Natural killer cell treated with Interleukin-12 subunit alpha and Interleukin-12 subunit beta and Interleukin-15 and Interleukin-18, amount 100 ng/mL, for 72 hours (primary cell): ENCODE measurements around the gene METTL2B. TPM values are rescaled to one million over a fixed set of nuclear protein-coding genes. Genes with fewer than 3 reads are reported as not detected.
"Not testable (repeated sequence)": the region's sequence is repeated elsewhere in the genome, so short reads cannot be mapped to it uniquely, and the experiment has no call there.

ENCODE experiments used
- ATAC-seq, 2 donors: fragments of 150-1000 bp; cut with Tn5 transposase in 1 of 2; sonication (Bioruptor Pico), chemical (Tn5 transposase) in 1 of 2; 2 replicates each; pipeline ENCODE4 v1.10.0; 2021
- DNase-seq: peaks from one replicate; pipeline ENCODE4 v3.0.0; 2022; ENCODE audit warnings: low spot score
- H3K27ac Mint-ChIP-seq, 2 donors: 1 replicate in 1 of 2; 2 replicates in 1 of 2; pipeline ENCODE4 v1.8.0; 2022; ENCODE audit warnings: mixed read lengths in 2 of 2, mild to moderate bottlenecking in 1 of 2, moderate library complexity in 1 of 2
- H3K27me3 Mint-ChIP-seq, 2 donors: 1 replicate in 1 of 2; 2 replicates in 1 of 2; pipeline ENCODE4 v1.8.0; 2022; ENCODE audit warnings: mixed read lengths in 2 of 2
- H3K36me3 Mint-ChIP-seq: one replicate; pipeline ENCODE4 v1.8.0; 2022; ENCODE audit warnings: mixed read lengths
- H3K4me1 Mint-ChIP-seq, 2 donors: 1 replicate in 1 of 2; 2 replicates in 1 of 2; pipeline ENCODE4 v1.8.0; 2022; ENCODE audit warnings: low read depth in 2 of 2, mixed read lengths in 2 of 2, mild to moderate bottlenecking in 1 of 2
- H3K4me3 Mint-ChIP-seq: one replicate; pipeline ENCODE4 v1.8.0; 2022; ENCODE audit warnings: mixed read lengths
- H3K9me3 Mint-ChIP-seq: 2 replicates; pipeline ENCODE4 v1.8.0; 2022; ENCODE audit warnings: mixed read lengths
- total RNA-seq, 2 donors: library from RNA; stranded (reverse); gene quantifications; one replicate each; pipeline ENCODE4 v1.2.3, GENCODE V29; 2022

The METTL2B gene
- total RNA-seq, 2 donors from 2014 or later, result 35.7 to 48.2 TPM

DNA sequence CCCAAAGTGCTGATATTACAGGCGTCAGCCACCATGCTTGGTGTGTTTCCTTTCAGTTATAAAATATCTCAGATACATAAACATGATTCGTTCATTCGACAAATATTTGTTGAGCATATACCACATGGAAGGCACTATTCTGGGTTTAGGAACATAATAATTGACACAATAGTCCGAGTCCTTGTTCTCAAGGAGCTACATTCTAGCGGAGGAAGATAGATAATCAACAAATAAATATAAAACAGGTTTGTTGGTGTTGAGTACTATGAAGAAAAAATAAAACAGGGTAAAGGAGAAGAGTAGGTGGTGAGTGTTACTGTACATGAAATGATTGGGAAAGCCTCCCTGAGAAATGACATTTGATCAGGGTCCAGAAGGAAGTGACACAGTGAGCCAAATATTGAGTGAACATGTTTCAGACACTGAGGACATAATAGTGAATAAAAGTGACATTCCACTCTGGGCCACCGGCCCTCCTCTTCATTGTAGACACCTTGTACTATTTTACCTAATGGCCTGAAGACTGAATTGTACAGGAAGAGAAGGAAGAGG lies 27.7 kb upstream of the METTL2B start:
- ATAC-seq, result no peak
- Mint-ChIP-seq H3K36me3 (no peaks in the 10 kb centered on the region), H3K27ac (no peak overlapping the region), H3K4me3 (no peak overlapping the region), H3K4me1 (peaks cover 0 to 7% of the 10 kb centered on the region in 2 donors), H3K27me3 (peaks cover 19% of the 10 kb centered on the region in 2 donors), H3K9me3 (no peaks in the 10 kb centered on the region)
- DNase-seq, result no peak

DNA sequence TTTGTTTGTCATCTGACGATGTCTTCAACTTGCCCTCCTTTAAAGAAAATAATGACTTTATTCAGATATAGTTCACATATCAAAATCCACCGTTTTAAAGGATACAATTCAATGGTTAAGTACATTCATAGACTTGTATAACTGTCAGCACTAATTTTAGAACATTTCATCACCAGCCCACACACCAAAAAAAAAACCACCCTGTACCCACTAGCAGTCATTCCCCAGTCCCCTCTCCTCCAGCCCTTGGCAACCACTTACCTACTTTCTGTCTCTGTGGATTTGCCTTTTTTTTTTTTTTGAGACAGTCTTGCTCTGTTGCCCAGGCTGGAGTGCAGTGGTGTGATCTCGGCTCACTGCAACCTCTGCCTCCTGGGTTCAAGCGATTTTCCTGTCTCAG lies 26.1 kb upstream of the METTL2B start:
- peaks cover 16 to 19% of the 10 kb centered on the region in 2 donors for H3K27me3 Mint-ChIP-seq
- DNase-seq (no peak), ATAC-seq (no peak)
- no peaks in the 10 kb centered on the region for H3K9me3 Mint-ChIP-seq
- no peaks in the 10 kb centered on the region for H3K36me3 Mint-ChIP-seq
- H3K27ac Mint-ChIP-seq, result no peak overlapping the region
- peaks cover 7 to 11% of the 10 kb centered on the region in 2 donors for H3K4me1 Mint-ChIP-seq
- no peak overlapping the region for H3K4me3 Mint-ChIP-seq

DNA sequence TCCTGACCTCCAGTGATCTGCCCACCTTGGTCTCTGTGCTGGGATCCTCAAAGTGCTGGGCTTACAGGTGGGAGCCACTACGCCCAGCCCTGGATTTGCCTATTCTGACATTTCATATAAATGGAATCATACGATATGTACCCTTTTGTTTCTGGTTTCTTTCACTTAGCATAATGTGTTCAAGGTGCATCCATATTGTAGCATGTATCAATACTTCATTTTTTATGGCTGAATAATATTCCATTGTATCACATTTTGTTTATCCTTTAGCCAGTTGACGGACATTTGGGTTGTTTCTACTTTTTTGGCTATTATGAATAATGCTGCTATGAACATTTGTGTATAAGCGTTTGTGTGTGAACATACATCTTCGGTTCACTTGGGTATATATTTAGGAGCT lies 25.6 kb upstream of the METTL2B start:
- peaks cover 8 to 13% of the 10 kb centered on the region in 2 donors for H3K4me1 Mint-ChIP-seq
- H3K4me3 Mint-ChIP-seq, result no peak overlapping the region
- H3K27me3 Mint-ChIP-seq, result peaks cover 14 to 19% of the 10 kb centered on the region in 2 donors
- DNase-seq (no peak), ATAC-seq (no peak)
- H3K36me3 Mint-ChIP-seq, result no peaks in the 10 kb centered on the region
- H3K9me3 Mint-ChIP-seq, result no peaks in the 10 kb centered on the region
- H3K27ac Mint-ChIP-seq, result no peak overlapping the region

DNA sequence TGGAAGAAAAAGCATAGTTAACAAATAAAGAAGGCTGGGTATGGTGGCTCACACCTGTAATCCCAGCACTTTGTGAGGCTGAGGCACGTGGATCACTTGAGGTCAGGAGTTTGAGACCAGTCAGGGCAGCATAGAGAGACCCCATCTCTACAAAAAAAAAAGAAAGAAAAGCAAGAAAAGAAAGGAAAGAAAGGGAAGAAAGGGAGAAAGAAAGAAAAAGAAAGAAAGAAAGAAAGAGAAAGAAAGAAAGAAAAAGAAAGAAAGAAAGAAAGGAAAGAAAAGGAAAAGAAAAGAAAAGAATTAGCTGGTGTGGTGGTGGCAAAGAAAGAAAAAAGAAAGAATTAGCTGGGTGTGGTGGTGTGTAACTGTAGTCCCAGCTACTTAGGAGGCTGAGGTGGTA lies 24.0 kb upstream of the METTL2B start:
- Mint-ChIP-seq H3K27ac (peak overlapping the region in 1 of 2 donors; percentile 52), H3K4me3 (no peak overlapping the region), H3K36me3 (no peaks in the 10 kb centered on the region), H3K27me3 (peaks cover 14 to 19% of the 10 kb centered on the region in 2 donors), H3K9me3 (no peaks in the 10 kb centered on the region), H3K4me1 (peaks cover 13 to 17% of the 10 kb centered on the region in 2 donors)
- ATAC-seq (no peak), DNase-seq (no peak)

DNA sequence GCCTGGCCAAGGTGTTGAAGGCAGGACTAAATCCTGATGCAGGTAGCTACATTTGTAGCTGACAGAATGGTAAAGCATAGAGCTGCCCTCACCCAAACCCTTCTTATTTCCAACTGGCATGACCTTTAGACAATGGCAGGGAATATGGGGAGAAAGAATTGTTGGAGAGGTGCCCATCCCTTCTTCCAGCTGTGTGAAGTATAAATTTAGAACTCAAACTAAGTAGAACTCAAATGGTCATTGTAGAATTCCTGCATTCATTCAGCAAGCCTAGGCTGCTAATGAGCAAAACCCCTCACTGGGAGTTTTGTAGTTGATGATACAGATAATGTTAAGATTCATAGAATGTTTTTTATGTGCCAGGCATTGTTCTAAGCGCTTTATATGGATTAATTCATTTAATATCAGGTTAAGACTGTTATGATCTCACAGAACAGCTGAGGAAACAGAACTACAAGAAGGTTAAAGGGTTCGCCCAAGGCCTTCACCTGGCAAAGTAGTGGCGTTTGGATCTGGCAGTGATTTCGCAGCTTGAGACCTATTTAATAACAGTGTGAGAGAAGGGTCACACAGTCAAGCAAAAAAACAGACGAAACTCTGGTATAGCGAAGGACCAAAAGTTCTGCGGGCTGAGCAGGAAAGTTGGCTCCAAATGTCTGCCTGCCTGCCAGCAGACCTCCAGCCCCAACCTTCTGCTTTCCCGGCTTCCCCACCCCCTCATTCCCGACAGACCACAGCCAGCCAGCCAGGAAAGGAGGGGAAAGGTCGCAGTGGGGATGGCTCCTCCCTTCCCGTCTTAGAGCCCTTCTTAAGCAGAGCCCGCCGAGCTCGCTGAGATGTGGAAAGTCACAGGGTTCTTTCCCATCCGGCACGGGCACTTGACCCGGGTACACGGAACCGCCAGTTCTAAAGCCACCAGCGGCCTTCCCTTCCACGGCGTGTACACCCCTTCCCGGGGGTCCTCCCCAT lies 22.4 kb upstream of the METTL2B start:
- peak overlapping the region in 1 of 2 donors; percentile 95 for H3K27ac Mint-ChIP-seq
- DNase-seq, result no peak
- peak overlapping the region; percentile 17 for H3K4me3 Mint-ChIP-seq
- H3K27me3 Mint-ChIP-seq, result peaks cover 15 to 19% of the 10 kb centered on the region in 2 donors
- no peak for ATAC-seq
- H3K36me3 Mint-ChIP-seq, result no peaks in the 10 kb centered on the region
- H3K9me3 Mint-ChIP-seq, result no peaks in the 10 kb centered on the region
- peaks cover 27 to 28% of the 10 kb centered on the region in 2 donors for H3K4me1 Mint-ChIP-seq

DNA sequence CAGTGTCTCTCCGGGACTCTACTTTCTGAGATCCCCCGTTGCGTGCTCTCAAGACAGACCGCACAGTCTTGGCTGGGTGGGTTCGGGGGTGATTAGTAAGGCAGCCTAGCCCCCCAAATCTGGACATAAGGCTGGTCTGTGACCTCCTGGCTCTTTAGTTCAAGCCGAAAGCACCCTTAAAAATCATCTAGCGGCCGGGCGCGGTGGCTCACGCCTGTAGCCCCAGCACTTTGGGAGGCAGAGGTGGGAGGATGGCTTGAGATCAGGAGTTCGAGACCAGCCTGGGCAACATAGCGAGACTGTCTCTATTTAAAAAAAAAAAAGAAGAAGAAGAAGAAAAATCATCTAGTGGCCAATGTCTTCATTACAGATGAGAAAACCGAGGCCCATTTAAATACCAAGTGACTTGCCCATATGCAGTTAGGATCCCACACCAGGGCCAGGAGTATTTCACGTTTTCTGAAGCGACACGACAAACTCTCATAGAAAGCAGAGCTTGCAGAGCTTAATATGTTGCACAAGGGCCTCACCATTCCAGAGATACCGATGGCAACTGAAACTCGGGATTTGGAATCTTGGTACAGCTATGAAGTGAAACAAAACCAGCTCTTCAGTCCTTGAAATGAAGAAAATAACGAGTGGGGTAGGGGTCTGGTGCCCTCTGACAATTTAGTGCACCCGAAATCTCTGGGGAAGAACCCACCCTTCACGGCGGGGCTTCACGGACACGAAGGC lies 21.6 kb upstream of the METTL2B start:
- Mint-ChIP-seq H3K27ac (peak overlapping the region; percentile 72 to 95), H3K4me1 (peaks cover 36% of the 10 kb centered on the region in 2 donors), H3K36me3 (no peaks in the 10 kb centered on the region), H3K4me3 (peak overlapping the region; percentile 96), H3K27me3 (peaks cover 18 to 19% of the 10 kb centered on the region in 2 donors), H3K9me3 (no peaks in the 10 kb centered on the region)
- ATAC-seq (no peak), DNase-seq (no peak)

DNA sequence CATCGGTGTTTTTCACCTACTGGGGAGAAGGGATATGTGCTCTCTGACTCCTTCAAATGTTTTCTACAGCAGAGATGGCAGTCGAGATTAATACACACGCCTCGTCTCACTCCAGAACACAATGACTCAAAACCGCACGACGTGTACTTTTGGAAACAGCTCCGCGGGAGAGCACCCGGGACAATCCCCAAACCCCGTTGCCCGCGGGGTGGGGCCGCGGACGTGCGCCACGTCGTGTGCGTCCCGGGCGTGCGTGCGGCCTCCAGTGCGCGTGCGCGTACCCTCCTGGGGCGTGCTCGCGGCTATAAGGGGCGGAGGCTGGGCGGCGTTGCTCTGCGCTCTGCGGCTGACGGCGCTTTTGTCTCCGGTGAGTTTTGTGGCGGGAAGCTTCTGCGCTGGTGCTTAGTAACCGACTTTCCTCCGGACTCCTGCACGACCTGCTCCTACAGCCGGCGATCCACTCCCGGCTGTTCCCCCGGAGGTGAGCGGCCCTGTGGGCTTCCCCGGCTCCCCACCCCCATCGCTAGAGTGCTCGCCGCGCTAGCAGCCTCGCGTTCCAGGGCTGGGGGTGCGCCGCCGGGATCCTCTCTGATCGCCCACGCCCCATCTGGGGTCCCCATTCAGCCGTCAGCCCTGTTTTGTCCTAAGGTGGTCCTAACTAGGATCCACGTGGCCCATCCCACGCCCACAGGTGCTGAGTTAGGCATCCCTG lies 20.8 kb upstream of the METTL2B start, which contains the start of gene HILPDA:
TSS of gene HILPDA (plus strand) at position 336 of the 712 bp plus-strand sequence. CDS start 1,391 bp downstream, outside the sequence.
- peak; percentile 98 for DNase-seq
- no peaks in the 10 kb centered on the region for H3K36me3 Mint-ChIP-seq
- H3K9me3 Mint-ChIP-seq, result no peaks in the 10 kb centered on the region
- H3K4me1 Mint-ChIP-seq, result peaks cover 34 to 36% of the 10 kb centered on the region in 2 donors
- peak within 1 kb of the TSS; percentile 72 to 95 for H3K27ac Mint-ChIP-seq
- peaks cover 14 to 19% of the 10 kb centered on the region in 2 donors for H3K27me3 Mint-ChIP-seq
- peak within 1 kb of the TSS; percentile 96 for H3K4me3 Mint-ChIP-seq
- peak; percentile 93 to 95 for ATAC-seq

DNA sequence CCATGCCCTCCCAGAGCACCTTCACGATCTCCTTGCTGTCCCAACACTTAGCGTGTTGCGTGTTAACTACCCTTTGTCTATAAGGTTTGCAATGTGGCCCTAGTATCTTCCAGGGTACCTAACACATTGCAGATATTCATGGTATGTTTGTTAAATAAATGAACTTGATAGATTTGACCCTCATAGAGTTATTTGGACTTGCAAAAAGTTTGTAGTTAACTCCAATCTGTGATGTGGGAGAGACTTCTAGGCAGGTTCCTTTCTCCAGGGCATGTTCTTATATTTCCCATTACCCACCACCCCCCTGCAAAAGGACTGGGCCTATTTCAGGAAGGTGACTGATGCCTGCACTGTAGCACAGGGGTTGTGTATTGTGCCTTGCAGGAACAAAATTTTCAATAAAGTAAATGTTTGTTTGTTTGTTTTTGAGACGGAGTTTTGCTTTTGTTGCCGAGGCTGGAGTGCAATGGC lies 20.3 kb upstream of the METTL2B start:
- H3K36me3 Mint-ChIP-seq, result no peaks in the 10 kb centered on the region
- no peak for DNase-seq
- peak overlapping the region; percentile 96 for H3K4me3 Mint-ChIP-seq
- peaks cover 34 to 36% of the 10 kb centered on the region in 2 donors for H3K4me1 Mint-ChIP-seq
- ATAC-seq, result peak in 1 of 2 donors; percentile 0
- peak overlapping the region; percentile 72 to 95 for H3K27ac Mint-ChIP-seq
- no peaks in the 10 kb centered on the region for H3K9me3 Mint-ChIP-seq
- peaks cover 13 to 14% of the 10 kb centered on the region in 2 donors for H3K27me3 Mint-ChIP-seq

DNA sequence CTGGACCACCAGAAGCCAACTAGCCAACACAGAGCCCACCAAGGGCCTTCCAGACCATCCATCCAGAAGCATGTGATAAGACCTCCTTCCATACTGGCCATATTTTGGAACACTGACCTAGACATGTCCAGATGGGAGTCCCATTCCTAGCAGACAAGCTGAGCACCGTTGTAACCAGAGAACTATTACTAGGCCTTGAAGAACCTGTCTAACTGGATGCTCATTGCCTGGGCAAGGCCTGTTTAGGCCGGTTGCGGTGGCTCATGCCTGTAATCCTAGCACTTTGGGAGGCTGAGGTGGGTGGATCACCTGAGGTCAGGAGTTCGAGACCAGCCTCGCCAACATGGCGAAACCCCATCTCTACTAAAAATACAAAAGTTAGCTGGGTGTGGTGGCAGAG lies 19.2 kb upstream of the METTL2B start:
- H3K27me3 Mint-ChIP-seq, result peaks cover 7 to 11% of the 10 kb centered on the region in 2 donors
- not testable (repeated sequence) for H3K9me3 Mint-ChIP-seq, DNase-seq, H3K36me3 Mint-ChIP-seq, ATAC-seq, H3K27ac Mint-ChIP-seq, H3K4me3 Mint-ChIP-seq
- peaks cover 31 to 36% of the 10 kb centered on the region in 2 donors for H3K4me1 Mint-ChIP-seq

DNA sequence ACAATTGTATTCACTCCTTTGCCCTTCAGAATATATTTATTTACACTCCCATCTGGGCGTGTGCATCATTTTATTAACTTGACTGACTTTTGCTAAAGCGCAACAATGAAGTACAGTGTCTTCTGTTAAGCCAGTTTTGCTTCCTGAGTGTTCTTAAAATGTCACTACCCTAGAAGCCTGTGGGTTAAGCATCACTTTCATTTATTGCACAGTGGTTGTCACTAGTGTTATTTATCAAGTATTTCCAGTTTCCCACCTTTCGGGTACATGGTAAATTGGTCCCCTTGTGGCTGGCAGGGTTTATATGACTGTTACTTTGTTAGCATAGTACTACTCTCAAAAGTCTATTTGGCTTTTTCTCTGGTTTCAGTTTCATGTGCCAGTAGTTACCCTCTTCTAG lies 17.6 kb upstream of the METTL2B start:
- no peaks in the 10 kb centered on the region for H3K36me3 Mint-ChIP-seq
- DNase-seq, result peak; percentile 79
- peaks cover 30 to 36% of the 10 kb centered on the region in 2 donors for H3K4me1 Mint-ChIP-seq
- H3K27me3 Mint-ChIP-seq, result peaks cover 0 to 6% of the 10 kb centered on the region in 2 donors
- peak; percentile 80 to 82 for ATAC-seq
- peak overlapping the region; percentile 68 for H3K4me3 Mint-ChIP-seq
- H3K9me3 Mint-ChIP-seq, result no peaks in the 10 kb centered on the region
- H3K27ac Mint-ChIP-seq, result peak overlapping the region; percentile 31 to 78

DNA sequence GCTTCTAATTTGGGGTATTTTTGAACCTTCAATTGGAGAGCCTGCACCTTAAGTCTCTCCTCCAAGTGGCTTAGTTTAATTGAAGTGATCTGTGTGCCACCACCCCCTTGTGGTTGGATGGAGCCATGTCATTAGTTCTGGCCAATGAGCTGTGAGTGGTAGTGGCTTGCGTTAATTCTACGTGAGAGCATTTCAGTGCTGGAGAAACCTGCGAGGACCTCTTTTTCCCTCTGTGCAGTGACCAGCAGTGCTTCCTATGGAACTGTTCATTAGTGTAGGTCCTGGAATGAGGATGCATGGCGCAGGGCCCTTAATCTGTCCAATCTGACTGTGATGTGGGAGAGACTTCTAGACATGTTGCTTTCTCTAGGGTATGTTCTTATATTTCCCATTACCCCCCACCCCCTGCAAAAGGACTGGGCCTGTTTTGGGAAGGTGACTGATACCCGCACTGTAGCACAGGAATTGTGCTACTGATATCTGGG lies 17.1 kb upstream of the METTL2B start:
- ATAC-seq, result peak; percentile 36 to 40
- peak overlapping the region; percentile 31 to 78 for H3K27ac Mint-ChIP-seq

DNA sequence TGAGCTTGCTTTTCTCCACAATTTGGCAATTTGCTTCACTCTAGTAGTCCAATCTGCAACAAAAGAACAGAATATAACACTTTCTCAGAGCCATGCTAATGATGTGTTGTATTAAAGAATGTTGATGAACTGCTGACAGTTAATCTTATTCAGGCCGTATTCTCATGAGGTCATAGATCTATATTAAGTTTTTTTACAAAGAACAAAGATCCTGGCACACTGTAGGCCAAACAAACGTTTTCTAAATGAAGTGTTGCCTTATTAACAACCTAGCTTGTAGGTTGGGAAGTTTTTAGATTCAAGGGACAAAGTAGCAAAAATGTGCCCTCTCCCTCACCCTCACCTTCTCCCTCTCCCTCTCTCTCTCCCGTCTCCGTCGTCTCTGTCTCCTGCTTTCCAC lies 14.1 kb upstream of the METTL2B start:
- peaks cover 0 to 6% of the 10 kb centered on the region in 2 donors for H3K27me3 Mint-ChIP-seq
- ATAC-seq, result no peak
- H3K36me3 Mint-ChIP-seq, result no peaks in the 10 kb centered on the region
- peaks cover 20 to 24% of the 10 kb centered on the region in 2 donors for H3K4me1 Mint-ChIP-seq
- no peak for DNase-seq
- no peak overlapping the region for H3K4me3 Mint-ChIP-seq
- H3K27ac Mint-ChIP-seq, result no peak overlapping the region
- no peaks in the 10 kb centered on the region for H3K9me3 Mint-ChIP-seq

More for the DNA sequence above, 17.1 kb upstream of the METTL2B start:
- Mint-ChIP-seq H3K9me3 (no peaks in the 10 kb centered on the region), H3K4me1 (peaks cover 30 to 36% of the 10 kb centered on the region in 2 donors), H3K4me3 (peak overlapping the region; percentile 68), H3K27me3 (peaks cover 0 to 6% of the 10 kb centered on the region in 2 donors), H3K36me3 (no peaks in the 10 kb centered on the region)
- peak; percentile 66 for DNase-seq
